SK-N-SH (cell line): ENCODE results near the gene PDGFRB. TPM values are rescaled to one million over a fixed set of nuclear protein-coding genes. Genes with fewer than 3 reads are reported as not detected.

Source experiments
- CTCF ChIA-PET: fragments of 300-600, 350-600 bp; formaldehyde crosslinking; extraction: SDS; loops from one replicate; lab custom pipeline; 2021; lab: Yijun Ruan, JAX
- POLR2A ChIA-PET: fragments of 350-600 bp; sonication (Branson Sonifier 250); formaldehyde crosslinking; extraction: SDS; loops from one replicate; lab custom pipeline; 2020; ENCODE audit warnings: antibody characterized with exemption, inconsistent platforms; lab: Yijun Ruan, JAX
- DNase-seq: peaks from one replicate; pipeline ENCODE4 v3.0.0; 2012
- H2AFZ ChIP-seq: fragments of 200-600 bp; sonication (generic); 2 replicates; pipeline ENCODE4 v1.8.1; 2016; ENCODE audit warnings: antibody characterized with exemption, mild to moderate bottlenecking, low read depth
- H3F3A ChIP-seq: fragments of 200-600 bp; sonication (generic); replicated peaks from 2 replicates; pipeline ENCODE3; 2016; ENCODE audit warnings: antibody characterized with exemption, mild to moderate bottlenecking; ENCODE audit not compliant: insufficient read depth
- H3K27ac ChIP-seq, 2 experiments: fragments of 200-500 bp in 1 of 2; fragments of 200-600 bp in 1 of 2; sonication (Bioruptor generic) in 1 of 2; sonication (generic), shearing (Covaris generic) in 1 of 2; 2 replicates each; pipeline versions ENCODE4 v1.5.1 to v1.6.1; 2014 to 2016; ENCODE audit warnings: low read depth in 2 of 2, inconsistent platforms in 1 of 2, low read length in 1 of 2, mild to moderate bottlenecking in 1 of 2, mixed read lengths in 1 of 2
- H3K27me3 ChIP-seq: fragments of 200-600 bp; sonication (generic), shearing (Covaris generic); 2 replicates; pipeline ENCODE4 v1.6.1; 2016; ENCODE audit warnings: mixed run types; ENCODE audit not compliant: insufficient read depth
- H3K36me3 ChIP-seq, 2 experiments: fragments of 200-500 bp in 1 of 2; fragments of 200-600 bp in 1 of 2; sonication (Bioruptor generic) in 1 of 2; sonication (generic) in 1 of 2; replicated peaks in 1 of 2; 2 replicates each; pipeline versions ENCODE3 to v1.5.1; 2014 to 2016; ENCODE audit warnings: low read length in 1 of 2, mild to moderate bottlenecking in 1 of 2; ENCODE audit not compliant: insufficient read depth in 2 of 2, control insufficient read depth in 1 of 2
- H3K4me1 ChIP-seq, 2 experiments: fragments of 200-500 bp in 1 of 2; fragments of 200-600 bp in 1 of 2; sonication (Bioruptor generic) in 1 of 2; sonication (generic), shearing (Covaris generic) in 1 of 2; 2 replicates each; pipeline versions ENCODE4 v1.5.1 to v1.6.1; 2014 to 2016; ENCODE audit warnings: low read depth in 1 of 2, low read length in 1 of 2, mixed run types in 1 of 2; ENCODE audit not compliant: insufficient read depth in 2 of 2, control insufficient read depth in 1 of 2
- H3K4me2 ChIP-seq: fragments of 200-600 bp; sonication (generic), shearing (Covaris generic); 2 replicates; pipeline ENCODE4 v1.6.1; 2017; ENCODE audit warnings: mixed run types
- H3K4me3 ChIP-seq, 2 experiments: fragments of 200-500 bp in 1 of 2; fragments of 200-600 bp in 1 of 2; sonication (Bioruptor generic) in 1 of 2; sonication (generic), shearing (Covaris generic) in 1 of 2; 2 replicates each; pipeline versions ENCODE4 v1.5.1 to v1.8.1; 2014 to 2016; ENCODE audit warnings: low read depth in 2 of 2, inconsistent platforms in 1 of 2, low read length in 1 of 2, mild to moderate bottlenecking in 1 of 2, mixed read lengths in 1 of 2, moderate library complexity in 1 of 2
- H3K79me2 ChIP-seq: fragments of 200-600 bp; sonication (generic); 2 replicates; pipeline ENCODE4 v1.8.1; 2017; ENCODE audit warnings: mild to moderate bottlenecking; ENCODE audit not compliant: insufficient read depth
- H3K9ac ChIP-seq: fragments of 200-600 bp; sonication (generic); 2 replicates; pipeline ENCODE4 v1.6.1; 2017; ENCODE audit warnings: mixed run types
- H3K9me2 ChIP-seq: fragments of 200-600 bp; sonication (generic); 2 replicates; pipeline ENCODE4 v1.6.1; 2017; ENCODE audit warnings: mixed run types
- H3K9me3 ChIP-seq: fragments of 200-600 bp; sonication (generic); 2 replicates; pipeline ENCODE4 v1.6.1; 2017; ENCODE audit warnings: mixed run types, mild to moderate bottlenecking, moderate library complexity
- H4K20me1 ChIP-seq: fragments of 200-600 bp; sonication (generic); 2 replicates; pipeline ENCODE4 v1.6.1; 2017; ENCODE audit warnings: mild to moderate bottlenecking, mixed run types; ENCODE audit not compliant: insufficient read depth
- CTCF ChIP-seq: fragments of 200-600 bp; sonication (generic); IDR thresholded peaks from 2 replicates; pipeline ENCODE4 v1.6.1; 2017; ENCODE audit warnings: antibody characterized with exemption, mild to moderate bottlenecking, moderate library complexity
- EZH2phosphoT487 ChIP-seq: fragments of 200-600 bp; sonication (generic); IDR thresholded peaks from 2 replicates; pipeline ENCODE4 v1.6.1; 2017; ENCODE audit warnings: low read depth, mixed run types, mild to moderate bottlenecking, antibody characterized with exemption, moderate library complexity, borderline replicate concordance
- FOSL2 ChIP-seq: IDR thresholded peaks from 2 replicates; pipeline ENCODE4 v1.4.0; 2012; ENCODE audit warnings: low read depth, mild to moderate bottlenecking, moderate library complexity, borderline replicate concordance
- GABPA ChIP-seq: IDR thresholded peaks from 2 replicates; pipeline ENCODE4 v1.4.0; 2012; ENCODE audit warnings: low read depth, mild to moderate bottlenecking
- JUND ChIP-seq: IDR thresholded peaks from 2 replicates; pipeline ENCODE4 v1.4.0; 2012
- MAX ChIP-seq: IDR thresholded peaks from 2 replicates; pipeline ENCODE4 v1.4.0; 2012; ENCODE audit warnings: low read depth
- MXI1 ChIP-seq: IDR thresholded peaks from 2 replicates; pipeline ENCODE4 v1.6.1; 2012; ENCODE audit warnings: mild to moderate bottlenecking, low read depth, low read length, improper control_type of control experiment
- NFIC ChIP-seq: IDR thresholded peaks from 2 replicates; pipeline ENCODE4 v1.4.0; 2012; ENCODE audit warnings: borderline replicate concordance
- RFX5 ChIP-seq: IDR thresholded peaks from 2 replicates; pipeline ENCODE4 v1.6.1; 2012; ENCODE audit warnings: mild to moderate bottlenecking, improper control_type of control experiment, low read length
- RXRA ChIP-seq: IDR thresholded peaks from 2 replicates; pipeline ENCODE4 v1.4.0; 2012; ENCODE audit warnings: low read depth, mild to moderate bottlenecking, borderline replicate concordance
- SIN3A ChIP-seq: IDR thresholded peaks from 2 replicates; pipeline ENCODE4 v1.6.1; 2012; ENCODE audit warnings: low read depth, mild to moderate bottlenecking, low read length, moderate library complexity, borderline replicate concordance
- SMC3 ChIP-seq: IDR thresholded peaks from 2 replicates; pipeline ENCODE4 v1.6.1; 2012; ENCODE audit warnings: low read depth, low read length, improper control_type of control experiment
- TAF1 ChIP-seq: IDR thresholded peaks from 2 replicates; pipeline ENCODE4 v1.6.1; 2012; ENCODE audit warnings: low read depth, mild to moderate bottlenecking, low read length, moderate library complexity, borderline replicate concordance
- USF1 ChIP-seq: IDR thresholded peaks from 2 replicates; pipeline ENCODE4 v1.4.0; 2012; ENCODE audit warnings: low read depth, borderline replicate concordance
- YY1 ChIP-seq: IDR thresholded peaks from 2 replicates; pipeline ENCODE4 v1.4.0; 2012; ENCODE audit warnings: low read depth, mild to moderate bottlenecking
- WGBS: methylation state at CpG from one replicate; pipeline ENCODE4 v1.1.6; 2017; ENCODE audit warnings: low lambda C conversion rate; 5-methylcytosine and 5-hydroxymethylcytosine counted together
- polyA plus RNA-seq, 3 experiments: library from polyadenylated mRNA; depleted of rRNA; stranded (reverse); fragments of >200 nt; gene quantifications; 2 replicates each; pipeline ENCODE4 v1.2.3, GENCODE V29; 2012
- TF ChIP-seq, protein P1 (sequence below): IDR thresholded peaks from 2 replicates; pipeline ENCODE4 v1.6.1; 2012; ENCODE audit warnings: mild to moderate bottlenecking, low read depth, low read length, moderate library complexity
- TF ChIP-seq, protein P2 (sequence below): IDR thresholded peaks from 2 replicates; pipeline ENCODE4 v1.4.0; 2012; ENCODE audit warnings: low read depth, borderline replicate concordance

Gene PDGFRB
- polyA plus RNA-seq, 1 of the 3 experiments (the other 2 are of a cell fraction) = 32.1 TPM

GRCh38 chr5:150073677-150074076 lies 82.0 kb downstream of the PDGFRB start (continued):
- TF ChIP-seq MXI1 (no peak), GABPA (no peak)

DNA sequence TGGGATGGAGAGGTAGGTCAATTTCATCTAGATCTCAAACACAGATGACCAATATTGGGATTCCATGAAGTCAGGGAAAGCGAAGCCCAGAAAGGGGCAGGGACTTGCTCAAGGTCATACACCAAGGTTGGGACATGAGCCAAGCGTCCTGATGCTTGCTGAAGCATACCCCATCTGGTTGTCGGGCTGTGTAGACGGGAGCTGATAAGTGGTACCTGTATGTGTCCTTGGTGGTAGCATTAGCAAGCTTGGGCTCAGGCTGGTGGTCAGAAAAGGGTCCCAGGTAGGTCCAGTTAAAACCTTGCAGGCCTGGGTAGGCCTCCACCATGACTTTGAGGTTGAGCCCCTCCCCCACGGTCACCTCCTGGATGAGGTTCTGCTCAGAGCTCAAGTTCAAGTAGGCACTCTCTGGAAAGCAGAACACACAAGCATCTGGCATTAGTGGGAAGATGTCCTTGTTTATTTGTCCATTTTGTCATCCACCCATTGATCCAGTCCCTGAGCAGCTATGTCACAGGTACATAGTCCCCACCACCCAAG lies 82.5 kb downstream of the PDGFRB start:
- 50% methylated on average over 3 of the region's 5 CpGs for WGBS
- no peak for DNase-seq
- TF ChIP-seq TAF1 (no peak), MAX (no peak), MXI1 (no peak), RFX5 (no peak), USF1 (no peak), CTCF (no peak), YY1 (no peak), FOSL2 (no peak), SMC3 (no peak), JUND (no peak), EZH2phosphoT487 (no peak), SIN3A (no peak), RXRA (no peak), NFIC (no peak)
- TF ChIP-seq, protein P1, sequence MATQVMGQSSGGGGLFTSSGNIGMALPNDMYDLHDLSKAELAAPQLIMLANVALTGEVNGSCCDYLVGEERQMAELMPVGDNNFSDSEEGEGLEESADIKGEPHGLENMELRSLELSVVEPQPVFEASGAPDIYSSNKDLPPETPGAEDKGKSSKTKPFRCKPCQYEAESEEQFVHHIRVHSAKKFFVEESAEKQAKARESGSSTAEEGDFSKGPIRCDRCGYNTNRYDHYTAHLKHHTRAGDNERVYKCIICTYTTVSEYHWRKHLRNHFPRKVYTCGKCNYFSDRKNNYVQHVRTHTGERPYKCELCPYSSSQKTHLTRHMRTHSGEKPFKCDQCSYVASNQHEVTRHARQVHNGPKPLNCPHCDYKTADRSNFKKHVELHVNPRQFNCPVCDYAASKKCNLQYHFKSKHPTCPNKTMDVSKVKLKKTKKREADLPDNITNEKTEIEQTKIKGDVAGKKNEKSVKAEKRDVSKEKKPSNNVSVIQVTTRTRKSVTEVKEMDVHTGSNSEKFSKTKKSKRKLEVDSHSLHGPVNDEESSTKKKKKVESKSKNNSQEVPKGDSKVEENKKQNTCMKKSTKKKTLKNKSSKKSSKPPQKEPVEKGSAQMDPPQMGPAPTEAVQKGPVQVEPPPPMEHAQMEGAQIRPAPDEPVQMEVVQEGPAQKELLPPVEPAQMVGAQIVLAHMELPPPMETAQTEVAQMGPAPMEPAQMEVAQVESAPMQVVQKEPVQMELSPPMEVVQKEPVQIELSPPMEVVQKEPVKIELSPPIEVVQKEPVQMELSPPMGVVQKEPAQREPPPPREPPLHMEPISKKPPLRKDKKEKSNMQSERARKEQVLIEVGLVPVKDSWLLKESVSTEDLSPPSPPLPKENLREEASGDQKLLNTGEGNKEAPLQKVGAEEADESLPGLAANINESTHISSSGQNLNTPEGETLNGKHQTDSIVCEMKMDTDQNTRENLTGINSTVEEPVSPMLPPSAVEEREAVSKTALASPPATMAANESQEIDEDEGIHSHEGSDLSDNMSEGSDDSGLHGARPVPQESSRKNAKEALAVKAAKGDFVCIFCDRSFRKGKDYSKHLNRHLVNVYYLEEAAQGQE = no peak
- TF ChIP-seq, protein P2, sequence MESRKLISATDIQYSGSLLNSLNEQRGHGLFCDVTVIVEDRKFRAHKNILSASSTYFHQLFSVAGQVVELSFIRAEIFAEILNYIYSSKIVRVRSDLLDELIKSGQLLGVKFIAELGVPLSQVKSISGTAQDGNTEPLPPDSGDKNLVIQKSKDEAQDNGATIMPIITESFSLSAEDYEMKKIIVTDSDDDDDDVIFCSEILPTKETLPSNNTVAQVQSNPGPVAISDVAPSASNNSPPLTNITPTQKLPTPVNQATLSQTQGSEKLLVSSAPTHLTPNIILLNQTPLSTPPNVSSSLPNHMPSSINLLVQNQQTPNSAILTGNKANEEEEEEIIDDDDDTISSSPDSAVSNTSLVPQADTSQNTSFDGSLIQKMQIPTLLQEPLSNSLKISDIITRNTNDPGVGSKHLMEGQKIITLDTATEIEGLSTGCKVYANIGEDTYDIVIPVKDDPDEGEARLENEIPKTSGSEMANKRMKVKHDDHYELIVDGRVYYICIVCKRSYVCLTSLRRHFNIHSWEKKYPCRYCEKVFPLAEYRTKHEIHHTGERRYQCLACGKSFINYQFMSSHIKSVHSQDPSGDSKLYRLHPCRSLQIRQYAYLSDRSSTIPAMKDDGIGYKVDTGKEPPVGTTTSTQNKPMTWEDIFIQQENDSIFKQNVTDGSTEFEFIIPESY = no peak
- peaks cover 9 to 13% of the 10 kb centered on the region in 2 experiments; a peak in 2 of 4 replicates for H3K4me1 ChIP-seq
- H3K36me3 ChIP-seq = no peaks in the 10 kb centered on the region
- H3K9ac ChIP-seq = no peak overlapping the region
- H3K27ac ChIP-seq = no peak overlapping the region
- no peaks in the 10 kb centered on the region for H3K27me3 ChIP-seq
- H3K4me2 ChIP-seq = no peak overlapping the region
- H2AFZ ChIP-seq = no peak overlapping the region
- H3K9me3 ChIP-seq = no peaks in the 10 kb centered on the region
- no peaks in the 10 kb centered on the region for H3K79me2 ChIP-seq
- no peaks in the 10 kb centered on the region for H4K20me1 ChIP-seq
- no peaks in the 10 kb centered on the region for H3K9me2 ChIP-seq
- H3K4me3 ChIP-seq = no peak overlapping the region
- CTCF ChIA-PET = interaction anchor here (2.3 kb wide), 1 partner anchor 10 kb away, joined by 8 read pairs; no protein-coding TSS in a partner anchor
- POLR2A ChIA-PET = no interaction called here
- no peaks in the 10 kb centered on the region for H3F3A ChIP-seq
